Fibroblast of skin of right biceps (primary cell): ENCODE data around the gene FARP1.

ENCODE experiments used
- DNase-seq: peaks from one replicate; pipeline ENCODE4 v3.0.0-alpha.2; 2013

FARP1 gene

GRCh38 chr13:98370806-98371515, 228.1 kb downstream of the FARP1 start:
- DNase-seq = peak; percentile 88

GRCh38 chr13:98371516-98372023, 228.7 kb downstream of the FARP1 start:
- no peak for DNase-seq

GRCh38 chr13:98372876-98373275, 230.0 kb downstream of the FARP1 start:
- DNase-seq = peak; percentile 41

GRCh38 chr13:98374750-98375149, 231.9 kb downstream of the FARP1 start:
- no peak for DNase-seq

GRCh38 chr13:98377635-98378378, 234.9 kb downstream of the FARP1 start:
- DNase-seq = no peak

- peak; percentile 66 for DNase-seq
These were observed 241.8 kb downstream of the FARP1 start for GRCh38 chr13:98384739-98385138.

- DNase-seq = no peak
These were observed 242.7 kb downstream of the FARP1 start for GRCh38 chr13:98385606-98386005.

GRCh38 chr13:98386637-98387036, 243.7 kb downstream of the FARP1 start:
- DNase-seq = no peak

GRCh38 chr13:98389319-98389718, 246.4 kb downstream of the FARP1 start:
- no peak for DNase-seq

- peak; percentile 23 for DNase-seq
These were observed 247.3 kb downstream of the FARP1 start for GRCh38 chr13:98390086-98390715.

GRCh38 chr13:98393873-98394272, 251.0 kb downstream of the FARP1 start:
- no peak for DNase-seq

- DNase-seq = no peak
These were observed 252.1 kb downstream of the FARP1 start for GRCh38 chr13:98394820-98395510.

- DNase-seq = no peak
These were observed 253.3 kb downstream of the FARP1 start for GRCh38 chr13:98396071-98396710.

- no peak for DNase-seq
These were observed 254.3 kb downstream of the FARP1 start for GRCh38 chr13:98397221-98397620.

GRCh38 chr13:98397861-98398260, 255.0 kb downstream of the FARP1 start:
- DNase-seq = no peak

GRCh38 chr13:98398581-98398980, 255.7 kb downstream of the FARP1 start:
- DNase-seq = peak; percentile 43

GRCh38 chr13:98399756-98400155, 256.9 kb downstream of the FARP1 start:
- peak; percentile 90 for DNase-seq

- DNase-seq = no peak
These were observed 259.0 kb downstream of the FARP1 start for GRCh38 chr13:98401934-98402333.

- no peak for DNase-seq
These were observed 260.2 kb downstream of the FARP1 start for GRCh38 chr13:98403076-98403475.

GRCh38 chr13:98405107-98405571, 262.2 kb downstream of the FARP1 start:
- peak; percentile 55 for DNase-seq

GRCh38 chr13:98405690-98406344, 262.9 kb downstream of the FARP1 start:
- DNase-seq = no peak

GRCh38 chr13:98406427-98406826, 263.5 kb downstream of the FARP1 start:
- no peak for DNase-seq
